Neural cell (in vitro differentiated cells): ENCODE measurements around the gene GUCA2A. TPM values are rescaled to one million over a fixed set of nuclear protein-coding genes. Genes with fewer than 3 reads are reported as not detected.
A peak's percentile ranks its signal among the peaks of the same experiment; 100 is the strongest.

ENCODE experiments used
- H2AFZ ChIP-seq: fragments of 200-600, 300-800 bp; sonication (generic), shearing (Covaris generic); 2 replicates; pipeline ENCODE4 v1.6.0; 2014; ENCODE audit warnings: low read depth, mild to moderate bottlenecking, antibody characterized with exemption, low read length, moderate library complexity
- H3F3A ChIP-seq: fragments of 200-600 bp; shearing (Covaris generic); 2 replicates; pipeline ENCODE4 v1.6.1; 2016; ENCODE audit warnings: mild to moderate bottlenecking, moderate library complexity, mixed read lengths, antibody characterized with exemption, low read length; ENCODE audit not compliant: insufficient read depth, poor library complexity, severe bottlenecking
- H3K27ac ChIP-seq: fragments of 200-600, 300-800 bp; sonication (generic), shearing (Covaris generic); 2 replicates; pipeline ENCODE4 v1.5.1; 2014; ENCODE audit warnings: mild to moderate bottlenecking, low read length, moderate library complexity
- H3K27me3 ChIP-seq: fragments of 300-800, 200-600 bp; sonication (generic), shearing (Covaris generic); 2 replicates; pipeline ENCODE4 v1.6.0; 2014; ENCODE audit warnings: mild to moderate bottlenecking, low read depth, low read length, moderate library complexity; ENCODE audit not compliant: insufficient read depth
- H3K36me3 ChIP-seq: fragments of 300-800, 200-600 bp; sonication (generic), shearing (Covaris generic); 2 replicates; pipeline ENCODE4 v1.5.1; 2014; ENCODE audit warnings: mild to moderate bottlenecking, antibody characterized with exemption, low read length, moderate library complexity; ENCODE audit not compliant: insufficient read depth
- H3K4me2 ChIP-seq: fragments of 300-800, 200-600 bp; sonication (generic), shearing (Covaris generic); 2 replicates; pipeline ENCODE4 v1.6.0; 2014; ENCODE audit warnings: mild to moderate bottlenecking, low read length
- H3K4me3 ChIP-seq: fragments of 300-800, 200-600 bp; sonication (generic), shearing (Covaris generic); 2 replicates; pipeline ENCODE4 v1.5.1; 2014; ENCODE audit warnings: mild to moderate bottlenecking, low read length, moderate library complexity
- H3K79me2 ChIP-seq: fragments of 200-600 bp; shearing (Covaris generic); replicated peaks from 2 replicates; pipeline ENCODE4 v1.6.0; 2014; ENCODE audit warnings: mild to moderate bottlenecking, low read length, moderate library complexity; ENCODE audit not compliant: insufficient read depth
- H3K9ac ChIP-seq: fragments of 300-800, 200-600 bp; sonication (generic), shearing (Covaris generic); 2 replicates; pipeline ENCODE4 v1.6.1; 2016; ENCODE audit warnings: mild to moderate bottlenecking, low read length, mixed read lengths
- H3K9me2 ChIP-seq: fragments of 200-600 bp; shearing (Covaris generic); 2 replicates; pipeline ENCODE4 v1.6.1; 2016; ENCODE audit warnings: mild to moderate bottlenecking, low read length, mixed read lengths; ENCODE audit not compliant: insufficient read depth
- H3K9me3 ChIP-seq: fragments of 200-600, 300-800 bp; sonication (generic), shearing (Covaris generic); 2 replicates; pipeline ENCODE4 v1.6.1; 2016; ENCODE audit warnings: mild to moderate bottlenecking, mixed run types, low read length, moderate library complexity, mixed read lengths
- H4K20me1 ChIP-seq: fragments of 200-600 bp; shearing (Covaris generic); 2 replicates; pipeline ENCODE4 v1.6.1; 2016; ENCODE audit warnings: mild to moderate bottlenecking, mixed run types; ENCODE audit not compliant: insufficient read depth
- CTCF ChIP-seq: fragments of 450-650 bp; IDR thresholded peaks from 2 replicates; pipeline ENCODE4 v1.5.1; 2014; ENCODE audit warnings: antibody characterized with exemption, mild to moderate bottlenecking, moderate library complexity; ENCODE audit not compliant: poor library complexity, severe bottlenecking
- EP300 ChIP-seq: fragments of 450-650 bp; conservative IDR thresholded peaks from 2 replicates; pipeline ENCODE4 v1.6.1; 2014; ENCODE audit warnings: antibody characterized with exemption, mild to moderate bottlenecking, moderate library complexity; ENCODE audit not compliant: poor library complexity, severe bottlenecking
- EZH2 ChIP-seq: fragments of 200-600, 300-800 bp; shearing (Covaris generic), sonication (generic); IDR thresholded peaks from 2 replicates; pipeline ENCODE4 v1.6.1; 2014; ENCODE audit warnings: antibody characterized with exemption, low read length, borderline replicate concordance, mild to moderate bottlenecking; ENCODE audit not compliant: insufficient read depth, poor library complexity, severe bottlenecking
- MXI1 ChIP-seq: fragments of 450-650 bp; conservative IDR thresholded peaks from 2 replicates; pipeline ENCODE4 v1.6.1; 2014; ENCODE audit warnings: antibody characterized with exemption, mild to moderate bottlenecking; ENCODE audit not compliant: poor library complexity, severe bottlenecking
- POLR2AphosphoS5 ChIP-seq: IDR thresholded peaks from 2 replicates; pipeline ENCODE4 v1.6.1; 2012
- RAD21 ChIP-seq: fragments of 450-650 bp; conservative IDR thresholded peaks from 2 replicates; pipeline ENCODE4 v1.6.1; 2014; ENCODE audit warnings: antibody characterized with exemption, mild to moderate bottlenecking, moderate library complexity
- REST ChIP-seq: IDR thresholded peaks from 2 replicates; pipeline ENCODE4 v1.6.1; 2012; ENCODE audit warnings: borderline replicate concordance
- SMC3 ChIP-seq: fragments of 450-650 bp; conservative IDR thresholded peaks from 2 replicates; pipeline ENCODE4 v1.6.1; 2014; ENCODE audit warnings: antibody characterized with exemption, mild to moderate bottlenecking, moderate library complexity; ENCODE audit not compliant: poor library complexity
- TAF1 ChIP-seq: IDR thresholded peaks from 2 replicates; pipeline ENCODE4 v1.6.1; 2012; ENCODE audit warnings: low read depth
- polyA plus RNA-seq: library from polyadenylated mRNA; depleted of rRNA; stranded (reverse); fragments of >200 nt; gene quantifications from 2 replicates; pipeline ENCODE4 v1.2.3, GENCODE V29; 2014

Gene GUCA2A
- polyA plus RNA-seq, 1 donor from 2014 or later: not detected

DNA sequence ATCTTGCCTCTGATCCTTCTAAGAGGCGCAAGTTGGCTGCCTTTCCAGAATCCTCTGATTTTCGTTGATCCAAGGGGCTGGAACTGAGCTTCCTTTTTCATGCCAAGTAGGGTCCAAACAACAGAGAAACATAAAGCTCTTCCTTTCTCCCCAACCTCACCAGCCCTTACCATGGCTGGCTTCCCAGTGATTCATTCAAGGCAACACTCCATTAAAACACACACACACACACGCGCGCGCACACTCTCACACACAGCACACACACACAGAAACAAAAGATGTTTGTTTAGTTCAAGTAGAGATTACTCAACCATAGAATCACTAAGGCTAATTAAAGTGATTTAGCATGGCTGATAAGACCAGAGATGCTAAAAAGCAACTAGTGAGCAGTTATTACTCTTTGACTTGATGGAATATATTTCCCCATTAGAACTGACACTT, 13.0 kb upstream of the GUCA2A start:
- H3K36me3 ChIP-seq: no peaks in the 10 kb centered on the region
- no peaks in the 10 kb centered on the region for H3K79me2 ChIP-seq
- H3K27me3 ChIP-seq: no peaks in the 10 kb centered on the region
- no peak for TF ChIP-seq CTCF
- TF ChIP-seq MXI1: no peak
- TF ChIP-seq POLR2AphosphoS5: no peak
- no peak for TF ChIP-seq RAD21
- no peak for TF ChIP-seq SMC3
- TF ChIP-seq REST: no peak
- no peak for TF ChIP-seq TAF1
- TF ChIP-seq EZH2: no peak
- TF ChIP-seq EP300: no peak
- no peaks in the 10 kb centered on the region for H3K9me2 ChIP-seq
- no peaks in the 10 kb centered on the region for H3K9me3 ChIP-seq
- H3K4me2 ChIP-seq: no peak overlapping the region
- H3K9ac ChIP-seq: no peak overlapping the region
- H3K27ac ChIP-seq: no peak overlapping the region
- H4K20me1 ChIP-seq: no peaks in the 10 kb centered on the region
- H3K4me3 ChIP-seq: no peak overlapping the region
- H2AFZ ChIP-seq: no peak overlapping the region
- H3F3A ChIP-seq: no peaks in the 10 kb centered on the region

DNA sequence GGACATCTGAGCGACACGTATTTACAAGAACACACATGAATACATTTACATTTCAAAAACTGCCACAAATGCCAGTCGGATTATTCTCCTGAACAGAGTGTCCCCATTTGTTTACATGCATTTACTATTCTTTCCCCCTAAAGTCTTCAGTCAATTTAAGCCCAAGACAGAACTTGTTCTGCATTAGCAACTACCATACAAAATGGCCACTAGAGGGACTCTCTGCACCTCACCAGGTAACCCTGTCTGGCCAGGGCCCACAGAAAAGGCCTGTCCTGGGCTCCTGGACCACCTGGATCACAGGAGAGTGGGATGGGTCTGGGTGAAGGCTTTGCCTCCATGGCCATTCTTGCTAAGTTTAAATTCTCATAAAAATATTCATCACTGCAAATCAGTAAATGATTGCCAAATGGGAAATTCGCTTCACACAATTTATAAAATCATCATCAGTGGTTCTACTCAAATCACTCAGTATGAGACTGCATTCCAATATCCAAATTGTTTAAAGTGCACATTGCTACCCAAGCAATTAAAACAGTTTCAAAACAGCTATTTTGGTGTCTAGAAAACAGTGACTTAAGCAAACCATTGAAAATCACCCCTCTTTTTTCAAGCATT, 12.5 kb upstream of the GUCA2A start:
- TF ChIP-seq SMC3 (peak; percentile 86), REST (no peak), CTCF (peak; percentile 83), POLR2AphosphoS5 (no peak), MXI1 (no peak), RAD21 (peak; percentile 80), EZH2 (no peak), EP300 (no peak), TAF1 (no peak)
- H3K36me3 ChIP-seq: no peaks in the 10 kb centered on the region
- H3F3A ChIP-seq: no peaks in the 10 kb centered on the region
- no peaks in the 10 kb centered on the region for H3K27me3 ChIP-seq
- no peaks in the 10 kb centered on the region for H3K79me2 ChIP-seq
- H3K4me3 ChIP-seq: no peak overlapping the region
- H3K9ac ChIP-seq: no peak overlapping the region
- no peaks in the 10 kb centered on the region for H4K20me1 ChIP-seq
- H3K4me2 ChIP-seq: no peak overlapping the region
- no peaks in the 10 kb centered on the region for H3K9me3 ChIP-seq
- no peak overlapping the region for H3K27ac ChIP-seq
- no peak overlapping the region for H2AFZ ChIP-seq
- no peaks in the 10 kb centered on the region for H3K9me2 ChIP-seq
